Left colon (tissue), 2 donors: Measurements from ENCODE around the gene SPAG9. TPM values are rescaled to one million over a fixed set of nuclear protein-coding genes. Genes with fewer than 3 reads are reported as not detected.
"Not testable (repeated sequence)": the region's sequence is repeated elsewhere in the genome, so short reads cannot be mapped to it uniquely, and the experiment has no call there.

Experiments
- ATAC-seq: fragments of 200-7000 bp; cut with Tn5 transposase; one replicate; pipeline ENCODE4 v1.9.1; 2020; ENCODE audit warnings: mild to moderate bottlenecking, moderate library complexity
- DNase-seq, 2 donors: peaks; one replicate each; pipeline ENCODE4 v3.0.0-alpha.2; 2020
- intact Hi-C, 2 donors: fragments of 100-400 bp; cut with DNase I in 1 of 2; cut with micrococcal nuclease in 1 of 2; formaldehyde crosslinking; loops; one replicate each; pipeline versions ENCODE4 v1.11.2 to v1.14.0; 2022; cut with DNase I, micrococcal nuclease
- total RNA-seq, 2 donors: library from RNA; stranded (reverse); fragmentation: NEBNext Ultra II Directional; extraction: Animal tissue kit (Norgen Biotek cat#: 25700); gene quantifications; one replicate each; pipeline ENCODE4 v1.2.1, GENCODE V29; 2021
- donor health status: DM: no; HTN: no; CAD: no.
- donor health status: DM: yes; HTN: yes; CAD: no.

Gene SPAG9
- total RNA-seq, 2 donors from 2014 or later = 61.9 to 84.6 TPM

- intact Hi-C loops = loop anchor here in 1 of 2 donors (10.0 kb wide), 1 partner anchor 169 kb away; no protein-coding TSS in a partner anchor
- peak; percentile 15 for ATAC-seq
- DNase-seq = peak; percentile 61 to 77
Observed at GRCh38 chr17:50953831-50954601, 166.7 kb downstream of the SPAG9 start.

GRCh38 chr17:50953518-50953830 is 167.2 kb downstream of the SPAG9 start:
- no peak for ATAC-seq
- intact Hi-C loops = loop anchor here in 1 of 2 donors (10.0 kb wide), 1 partner anchor 169 kb away; no protein-coding TSS in a partner anchor
- no peak for DNase-seq

GRCh38 chr17:50952889-50953288 is 167.8 kb downstream of the SPAG9 start:
- intact Hi-C loops = loop anchor here in 1 of 2 donors (10.0 kb wide), 1 partner anchor 168 kb away; no protein-coding TSS in a partner anchor
- DNase-seq (no peak), ATAC-seq (no peak)

- ATAC-seq = peak; percentile 12
- DNase-seq = peak; percentile 64 to 79
- intact Hi-C loops = loop anchor here in 1 of 2 donors (10.0 kb wide), 1 partner anchor 167 kb away; no protein-coding TSS in a partner anchor
Observed at GRCh38 chr17:50952013-50952412, 168.7 kb downstream of the SPAG9 start.

- peak; percentile 64 for ATAC-seq
- DNase-seq = peak; percentile 77 to 82
- intact Hi-C loops = loop anchor here in 1 of 2 donors (10.0 kb wide), 1 partner anchor 165 kb away; no protein-coding TSS in a partner anchor
Observed at GRCh38 chr17:50949989-50950877, 170.4 kb downstream of the SPAG9 start.

GRCh38 chr17:50949128-50949988 is 171.3 kb downstream of the SPAG9 start:
- intact Hi-C loops = no loop called here
- peak in 1 of 2 donors; percentile 62 for DNase-seq
- peak; percentile 49 for ATAC-seq

- DNase-seq = no peak
- intact Hi-C loops = no loop called here
- ATAC-seq = no peak
Observed at GRCh38 chr17:50948711-50949110, 172.0 kb downstream of the SPAG9 start.

GRCh38 chr17:50947782-50948543 is 172.7 kb downstream of the SPAG9 start:
- DNase-seq (peak; percentile 93 to 94), ATAC-seq (peak; percentile 44)
- intact Hi-C loops = no loop called here

GRCh38 chr17:50946891-50947781 is 173.5 kb downstream of the SPAG9 start:
- DNase-seq = no peak
- intact Hi-C loops = no loop called here
- ATAC-seq = no peak

GRCh38 chr17:50946223-50946890 is 174.3 kb downstream of the SPAG9 start:
- DNase-seq = peak in 1 of 2 donors; percentile 66
- peak; percentile 8 for ATAC-seq
- intact Hi-C loops = no loop called here

- DNase-seq (no peak), ATAC-seq (no peak)
- intact Hi-C loops = no loop called here
Observed at GRCh38 chr17:50945779-50946222, 174.9 kb downstream of the SPAG9 start.

GRCh38 chr17:50944902-50945720 is 175.6 kb downstream of the SPAG9 start:
- intact Hi-C loops = no loop called here
- peak in 1 of 2 donors; percentile 20 for DNase-seq

GRCh38 chr17:50944054-50944901 is 176.4 kb downstream of the SPAG9 start:
- intact Hi-C loops = no loop called here
- ATAC-seq (peak; percentile 76), DNase-seq (peak; percentile 94)

More at GRCh38 chr17:50944902-50945720, 175.6 kb downstream of the SPAG9 start:
- no peak for ATAC-seq

GRCh38 chr17:50943575-50943933 is 177.1 kb downstream of the SPAG9 start:
- ATAC-seq (peak; percentile 7), DNase-seq (peak; percentile 34 to 41)
- intact Hi-C loops = no loop called here

- intact Hi-C loops, ATAC-seq: not testable (repeated sequence)
- peak; percentile 22 to 28 for DNase-seq
Observed at GRCh38 chr17:50941676-50942048, 179.0 kb downstream of the SPAG9 start.
